ENCODE results near the gene MARCHF11.

The MARCHF11 gene

GRCh38 chr5:16050414-16050813, 129.2 kb downstream of the MARCHF11 start:
- DNase-seq = no peak

DNA sequence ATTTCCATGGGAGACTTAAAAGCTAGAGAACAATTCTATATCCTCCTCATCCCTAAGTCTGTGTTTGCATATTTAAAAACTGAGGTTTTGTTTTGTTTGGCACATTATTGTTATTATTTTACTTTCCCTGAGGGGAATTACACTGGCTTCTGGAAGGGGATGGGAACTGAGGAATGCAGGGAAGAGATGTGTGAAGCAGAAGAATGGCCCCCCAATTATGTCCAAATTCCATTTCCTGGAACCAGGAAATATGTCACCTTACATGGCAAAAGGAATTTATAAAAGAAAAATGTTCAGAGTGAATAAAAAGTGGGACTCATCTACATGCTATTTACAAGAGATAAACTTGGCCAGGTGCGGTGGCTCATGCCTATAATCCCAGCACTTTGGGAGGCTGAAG, 129.8 kb downstream of the MARCHF11 start:
- DNase-seq = no peak

GRCh38 chr5:16048132-16048531, 131.5 kb downstream of the MARCHF11 start:
- DNase-seq = no peak

DNA sequence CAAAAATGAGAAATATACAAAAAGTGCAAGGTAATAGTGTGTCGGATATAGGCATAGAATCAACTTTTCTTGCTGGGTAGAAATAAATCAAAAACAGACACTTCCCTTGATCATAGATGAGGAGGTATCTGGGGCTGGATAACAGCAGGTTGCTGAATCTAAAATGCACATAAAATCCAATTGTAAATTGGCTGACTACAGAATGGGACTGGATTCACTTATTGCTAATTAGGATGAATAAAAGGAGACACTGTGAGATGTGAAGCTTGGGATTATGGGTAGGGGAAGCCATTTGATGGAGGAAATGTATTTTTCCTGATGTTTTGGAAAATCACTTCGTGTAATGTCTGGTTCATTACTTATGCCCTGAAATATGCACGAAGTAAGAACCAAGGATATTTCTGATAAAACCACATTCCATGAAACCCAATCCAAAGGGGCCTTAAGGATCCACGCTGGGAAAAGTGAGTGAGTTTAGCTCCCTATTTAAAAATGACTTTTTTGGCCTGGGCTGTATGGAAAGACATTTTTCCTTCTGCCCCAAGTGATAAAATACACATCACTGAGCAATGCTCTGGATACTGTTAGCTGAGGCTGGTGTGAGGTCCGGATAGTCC, 136.1 kb downstream of the MARCHF11 start:
- DNase-seq = no peak

GRCh38 chr5:16037121-16037845, 142.3 kb downstream of the MARCHF11 start:
- no peak for DNase-seq

- no peak for DNase-seq
Observed at GRCh38 chr5:16034319-16035001, 145.1 kb downstream of the MARCHF11 start.

DNA sequence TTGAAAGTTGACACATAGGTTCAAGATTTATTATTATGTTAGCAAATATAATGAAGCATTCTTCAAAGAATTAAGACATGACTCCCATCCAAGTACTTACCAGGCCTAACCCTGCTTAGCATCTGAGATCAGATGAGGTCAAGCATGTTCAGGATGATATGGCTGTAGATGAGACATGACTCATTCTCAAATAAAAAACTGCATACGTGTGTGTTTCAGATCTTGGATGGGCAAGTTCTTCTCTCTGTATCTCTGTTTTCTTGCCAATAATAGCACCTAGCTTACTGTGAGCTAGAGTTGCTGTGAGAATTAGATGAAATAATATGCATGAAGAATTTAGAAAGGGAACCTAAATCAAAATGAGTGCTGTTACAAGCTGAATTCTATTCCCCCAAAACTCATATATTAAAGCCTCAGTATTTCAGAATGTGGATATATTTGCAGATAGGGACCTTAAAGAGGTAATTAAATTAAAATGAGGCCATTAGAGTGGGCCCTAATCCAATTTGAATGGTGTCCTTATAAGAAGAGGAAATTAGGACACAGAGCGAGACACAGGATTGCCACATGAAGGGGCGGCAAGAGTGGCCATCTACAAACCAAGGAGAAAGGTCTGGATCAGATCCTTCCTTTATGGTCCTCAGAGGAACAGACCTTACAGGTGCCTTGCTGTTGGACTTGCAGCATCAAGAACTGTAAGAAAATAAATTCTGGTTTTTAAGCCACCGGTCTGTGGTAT, 146.2 kb downstream of the MARCHF11 start:
- DNase-seq = no peak

DNA sequence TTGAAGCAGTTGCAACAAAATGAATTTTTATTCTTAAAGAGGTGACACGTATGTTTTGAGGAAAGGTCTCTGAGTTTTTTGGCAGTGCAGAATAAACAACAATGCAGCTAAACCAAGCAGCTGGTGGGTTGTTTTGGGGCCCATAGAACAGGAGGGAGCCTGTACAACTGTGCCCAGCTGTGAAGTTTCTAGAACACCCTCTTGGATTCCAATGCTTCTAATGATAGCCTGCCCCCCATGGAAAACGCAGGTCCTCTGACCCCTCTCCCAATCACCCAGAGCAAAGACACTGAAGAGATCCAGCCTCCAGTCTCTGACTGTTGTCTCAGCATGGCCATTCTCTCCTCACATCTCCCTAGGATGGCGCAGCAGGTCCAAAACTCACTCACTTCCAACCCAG, 150.9 kb downstream of the MARCHF11 start:
- DNase-seq = no peak

DNA sequence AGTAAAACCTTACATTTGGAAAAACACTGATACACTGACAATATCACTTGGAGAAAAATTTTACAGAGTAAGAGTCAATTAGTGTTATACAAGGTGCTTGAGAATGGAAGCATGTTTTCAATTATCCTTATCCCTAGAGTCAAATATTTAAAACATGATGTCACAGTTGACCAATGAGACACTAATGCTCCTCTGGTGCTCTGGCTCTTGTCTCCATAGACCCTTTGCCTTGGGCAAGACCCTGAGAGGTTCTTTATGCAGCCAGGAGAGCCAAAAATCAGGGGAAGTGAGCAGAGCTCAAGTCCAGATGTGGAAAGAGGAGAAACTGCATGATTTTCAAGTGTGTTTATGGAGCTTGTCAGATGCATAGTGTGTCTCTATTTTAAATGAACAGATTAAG, 153.9 kb downstream of the MARCHF11 start:
- no peak for DNase-seq

DNA sequence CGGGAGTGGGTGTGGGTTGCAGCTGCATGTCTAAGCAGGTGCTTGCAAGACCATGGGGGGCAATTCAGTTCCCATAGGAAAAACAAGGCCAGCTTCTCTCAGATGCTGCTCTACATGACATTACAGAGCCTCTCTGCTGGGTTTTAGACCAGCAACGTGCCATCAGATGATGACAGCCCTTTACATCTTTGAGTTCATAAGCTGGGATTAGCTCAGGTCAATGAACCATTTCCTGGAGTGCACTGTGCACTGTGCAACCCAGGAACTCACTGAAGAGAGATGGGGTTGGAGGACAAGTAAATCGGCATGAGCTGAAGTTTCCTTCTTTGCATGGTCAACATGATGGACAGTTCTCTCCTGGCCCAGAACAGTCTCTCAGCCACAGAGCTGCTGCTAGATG, 160.6 kb downstream of the MARCHF11 start:
- no peak for DNase-seq

GRCh38 chr5:16017720-16018119, 161.9 kb downstream of the MARCHF11 start:
- DNase-seq = no peak

Data from NCI-H526 (cell line).